Measurements from ENCODE around the gene KCNJ16. TPM values are rescaled to one million over a fixed set of nuclear protein-coding genes. Genes with fewer than 3 reads are reported as not detected.
A peak's percentile ranks its signal among the peaks of the same experiment; 100 is the strongest.

Gene KCNJ16
- total and polyA plus RNA-seq, 9 of the 15 experiments (the other 6 are each of a cell fraction or from before 2014, with no cell fraction given), result 0.01 to 0.75 (median 0.07) TPM; not detected in 4

DNA sequence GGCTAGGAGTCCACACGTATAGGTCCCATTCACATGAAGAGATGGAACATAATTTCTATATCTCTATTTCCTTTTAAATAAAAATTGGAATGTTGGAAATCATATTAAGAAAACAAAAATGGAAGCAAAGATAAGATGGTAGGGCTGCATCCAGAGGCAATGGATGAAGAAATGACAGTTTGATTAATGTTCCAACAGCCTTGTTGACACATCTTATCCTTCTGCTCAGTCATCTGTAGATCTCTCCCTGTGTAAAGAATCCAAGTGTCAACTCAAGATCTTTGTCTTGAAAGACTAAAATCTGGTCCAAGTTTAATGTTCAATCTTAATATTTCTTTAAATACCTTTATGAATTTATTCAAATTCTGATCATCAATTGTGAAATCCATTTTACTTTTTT, 86.5 kb downstream of the KCNJ16 start:
- no peaks in the 10 kb centered on the region for H4K20me1 ChIP-seq (replicated peaks; ENCODE audit: control insufficient read depth, insufficient read depth, low read length)
- H3K9ac ChIP-seq (ENCODE audit: insufficient read depth in 1 of 2, low read depth in 2 of 2, low read length in 2 of 2), result no peak overlapping the region
- ChIA-PET POLR2A (no interaction called here), CTCF (ENCODE audit: low intra/inter-chr PET ratio) (no interaction called here)
- DNase-seq (ENCODE audit: extremely low read depth in 1 of 4, low spot score in 3 of 4) (no peak), FAIRE-seq (no peak), ATAC-seq (no peak)
- TF ChIP-seq BDP1 (IDR thresholded peaks at IDR 0.05; ENCODE audit: insufficient read depth, insufficient read length), result no peak
- TF ChIP-seq, protein P1, sequence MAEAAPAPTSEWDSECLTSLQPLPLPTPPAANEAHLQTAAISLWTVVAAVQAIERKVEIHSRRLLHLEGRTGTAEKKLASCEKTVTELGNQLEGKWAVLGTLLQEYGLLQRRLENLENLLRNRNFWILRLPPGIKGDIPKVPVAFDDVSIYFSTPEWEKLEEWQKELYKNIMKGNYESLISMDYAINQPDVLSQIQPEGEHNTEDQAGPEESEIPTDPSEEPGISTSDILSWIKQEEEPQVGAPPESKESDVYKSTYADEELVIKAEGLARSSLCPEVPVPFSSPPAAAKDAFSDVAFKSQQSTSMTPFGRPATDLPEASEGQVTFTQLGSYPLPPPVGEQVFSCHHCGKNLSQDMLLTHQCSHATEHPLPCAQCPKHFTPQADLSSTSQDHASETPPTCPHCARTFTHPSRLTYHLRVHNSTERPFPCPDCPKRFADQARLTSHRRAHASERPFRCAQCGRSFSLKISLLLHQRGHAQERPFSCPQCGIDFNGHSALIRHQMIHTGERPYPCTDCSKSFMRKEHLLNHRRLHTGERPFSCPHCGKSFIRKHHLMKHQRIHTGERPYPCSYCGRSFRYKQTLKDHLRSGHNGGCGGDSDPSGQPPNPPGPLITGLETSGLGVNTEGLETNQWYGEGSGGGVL (CRISPR knock-in tag; IDR thresholded peaks at IDR 0.05), result no peak
- no peak for TF ChIP-seq PBX2 (CRISPR knock-in tag; IDR thresholded peaks at IDR 0.05; ENCODE audit: low read depth)
- peak; percentile 60 for TF ChIP-seq PBX2 (tag; conservative IDR thresholded peaks at IDR 0.05; ENCODE audit: low read depth)
- TF ChIP-seq TRIM25 (IDR thresholded peaks at IDR 0.05; ENCODE audit: borderline replicate concordance), result no peak
- no peak for TF ChIP-seq ZNF717 (CRISPR knock-in tag; IDR thresholded peaks at IDR 0.05)
- no peak for TF ChIP-seq PML (IDR thresholded peaks at IDR 0.05; ENCODE audit: low read length)
- no peak for TF ChIP-seq SUPT5H (IDR thresholded peaks at IDR 0.05)
- TF ChIP-seq MAFK (IDR thresholded peaks at IDR 0.05; ENCODE audit: low read length), result no peak
- no peak for TF ChIP-seq ZC3H11A (IDR thresholded peaks at IDR 0.05; ENCODE audit: low read depth, low read length)
- TF ChIP-seq CBFB (CRISPR knock-in tag; IDR thresholded peaks at IDR 0.05), result no peak
- TF ChIP-seq ILF3 (IDR thresholded peaks at IDR 0.05; ENCODE audit: borderline replicate concordance), result no peak
- TF ChIP-seq CBX1 (IDR thresholded peaks at IDR 0.05; ENCODE audit: low read depth), result no peak
- TF ChIP-seq RBM39 (optimal IDR thresholded peaks at IDR 0.05; ENCODE audit: low read depth, low read length), result no peak
- no peak for TF ChIP-seq SNIP1 (IDR thresholded peaks at IDR 0.05; ENCODE audit: low read depth)
- peak; percentile 70 for TF ChIP-seq MEIS2 (IDR thresholded peaks at IDR 0.05; ENCODE audit: partially characterized antibody)
- no peak for TF ChIP-seq ZBTB8A (IDR thresholded peaks at IDR 0.05; ENCODE audit: partially characterized antibody)
- 0 out of 4 replicates have a peak, but pooled peaks of 1 of the 2 experiments have one; percentile 11 for TF ChIP-seq FOXA3 (CRISPR knock-in tag; conservative IDR thresholded peaks at IDR 0.05 in 1 of 2, IDR thresholded peaks at IDR 0.05 in 1 of 2)
- no peak for TF ChIP-seq ZNF79 (CRISPR knock-in tag; IDR thresholded peaks at IDR 0.05; ENCODE audit: low read depth)
- TF ChIP-seq KLF1 (tag; IDR thresholded peaks at IDR 0.05), result no peak
- no peaks in the 10 kb centered on the region for H3K27me3 ChIP-seq (ENCODE audit: control insufficient read depth in 2 of 2, insufficient read depth in 2 of 2, low read length in 2 of 2)
- in situ Hi-C loops (cut with MboI) (no loop called here), intact Hi-C loops (cut with micrococcal nuclease) (loop anchor here (10.0 kb wide), 2 partner anchors 347 to 557 kb away; no protein-coding TSS in a partner anchor)
- no peaks in the 10 kb centered on the region for H3K9me1 ChIP-seq (ENCODE audit: control insufficient read depth, insufficient read depth, low read length)
- no peaks in the 10 kb centered on the region for H3K36me3 ChIP-seq (ENCODE audit: control insufficient read depth, insufficient read depth, low read length)
- 0% methylated on average over 1 of the region's 1 CpG for WGBS (ENCODE audit: insufficient coverage, low coverage, missing lambda C conversion rate)
- no peak overlapping the region for H2AFZ ChIP-seq (ENCODE audit: low read depth, low read length)
- H3K79me2 ChIP-seq (ENCODE audit: control insufficient read depth, insufficient read depth, low read length), result no peaks in the 10 kb centered on the region
- H3K4me1 ChIP-seq (replicated peaks in 1 of 2; ENCODE audit: control insufficient read depth in 2 of 2, insufficient read depth in 2 of 2, low read length in 2 of 2), result no peaks in the 10 kb centered on the region
- no peak overlapping the region for H3K4me2 ChIP-seq (ENCODE audit: insufficient read depth, low read length)
- BruUV-seq (replicated peaks), result no TSS peak
- H3K9me3 ChIP-seq (replicated peaks; ENCODE audit: control insufficient read depth, insufficient read depth, low read depth, low read length), result no peaks in the 10 kb centered on the region
- no peak overlapping the region for H3K27ac ChIP-seq (ENCODE audit: extremely low read depth, low read depth, low read length)
- no peak overlapping the region for H3K4me3 ChIP-seq
